GM18517 (cell line): ENCODE data around the gene SCGB3A1.

Experiments used
- ATAC-seq: cut with Tn5 transposase; IDR thresholded peaks from one replicate; pipeline ENCODE4 v1.9.1; 2021; ENCODE audit warnings: mild to moderate bottlenecking, moderate library complexity; ENCODE audit not compliant: unreplicated experiment

Gene SCGB3A1

DNA sequence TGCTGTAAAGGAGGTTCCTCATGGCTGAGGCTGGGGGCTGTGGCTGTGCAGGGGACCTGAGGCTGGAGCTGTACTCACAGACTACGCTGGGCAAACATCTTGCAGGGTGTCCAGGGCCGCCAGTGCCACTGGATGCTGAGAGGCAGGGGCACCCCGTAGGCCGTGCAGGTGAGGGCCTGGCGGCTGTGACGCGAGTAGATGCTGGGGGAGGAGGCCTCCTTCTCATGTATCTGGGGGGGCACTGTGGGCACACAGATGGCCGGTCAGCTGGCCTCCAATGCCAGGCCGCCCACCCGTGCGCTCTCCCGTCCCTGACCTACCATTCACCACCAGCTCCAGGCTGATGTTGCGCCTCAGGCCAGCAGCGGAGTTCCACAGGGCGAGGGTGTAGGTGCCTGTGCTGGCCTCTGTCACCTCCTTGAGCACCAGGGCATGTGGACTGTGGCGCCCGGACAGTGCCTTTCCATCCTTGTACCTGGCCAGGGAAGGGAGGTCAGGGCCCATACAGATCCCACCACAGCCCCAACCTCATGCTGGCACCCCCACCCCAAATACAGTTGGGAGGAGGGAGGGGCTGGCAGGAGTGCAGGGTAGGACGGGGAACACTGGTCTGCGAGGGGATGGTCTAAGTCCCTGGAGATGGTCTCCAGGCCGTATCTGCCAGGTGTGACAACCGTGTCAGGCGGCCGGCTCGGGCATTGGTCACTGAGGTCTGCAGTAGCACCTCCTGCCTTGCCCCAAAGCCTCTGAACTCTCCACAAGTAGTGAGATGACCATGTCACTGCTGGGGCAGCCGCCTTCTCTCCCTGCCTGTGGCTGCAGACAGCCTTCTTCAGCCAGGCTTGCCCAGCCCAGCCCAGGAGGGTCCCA, 34.7 kb upstream of the SCGB3A1 start:
- no peak for ATAC-seq

DNA sequence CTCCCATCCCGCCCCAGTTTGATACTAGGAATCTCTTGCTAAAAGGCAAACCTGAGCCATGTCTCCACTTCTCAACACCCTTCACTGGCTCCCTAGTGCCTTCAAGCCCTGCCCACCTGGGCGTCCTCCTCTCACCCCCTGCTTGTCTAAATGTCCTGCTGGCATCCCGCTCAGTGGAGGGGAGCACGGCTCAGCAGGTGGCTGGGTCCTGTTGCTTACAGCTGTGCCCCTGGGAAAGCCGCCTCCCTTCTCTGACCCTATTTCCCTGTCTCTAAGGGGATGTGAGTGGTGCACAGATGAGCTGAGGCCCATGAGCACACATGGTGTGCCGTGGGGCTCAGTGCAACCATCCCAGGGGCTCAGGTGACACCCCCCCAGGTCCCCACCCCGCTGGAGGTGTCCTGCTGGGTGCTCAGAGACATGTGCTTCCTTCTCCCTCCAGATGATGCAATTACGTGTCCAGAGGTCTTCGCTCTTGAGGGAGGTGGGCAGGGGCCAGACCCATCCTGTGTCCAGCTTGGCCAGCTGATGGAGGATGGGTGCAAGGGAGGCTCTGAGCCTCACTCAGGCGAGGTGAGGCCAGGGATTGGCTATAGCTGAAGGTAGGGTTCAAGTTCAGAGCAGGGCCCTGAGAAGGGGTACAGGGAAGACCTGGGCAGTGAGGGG, 34.0 kb upstream of the SCGB3A1 start:
- ATAC-seq = no peak

DNA sequence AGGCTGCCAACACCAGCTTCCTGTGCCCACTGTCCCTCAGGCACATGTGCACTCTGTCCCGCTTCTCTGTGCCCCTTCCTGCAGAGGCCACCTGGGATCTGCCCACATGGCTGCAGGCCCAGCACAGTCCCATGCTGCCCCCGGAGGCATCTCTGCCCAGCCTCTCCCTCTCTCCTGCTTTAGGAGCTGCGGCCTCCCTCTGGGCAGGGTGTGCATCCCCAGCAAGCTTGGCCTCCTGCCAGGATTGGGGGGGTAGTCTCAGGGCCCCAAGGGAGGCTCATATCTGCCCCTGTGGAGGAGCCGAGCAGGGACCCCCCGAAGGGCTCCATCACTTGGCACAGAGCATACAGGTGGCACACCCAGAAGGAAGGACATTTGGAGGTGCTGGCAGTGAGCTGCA, 33.3 kb upstream of the SCGB3A1 start:
- ATAC-seq = no peak

DNA sequence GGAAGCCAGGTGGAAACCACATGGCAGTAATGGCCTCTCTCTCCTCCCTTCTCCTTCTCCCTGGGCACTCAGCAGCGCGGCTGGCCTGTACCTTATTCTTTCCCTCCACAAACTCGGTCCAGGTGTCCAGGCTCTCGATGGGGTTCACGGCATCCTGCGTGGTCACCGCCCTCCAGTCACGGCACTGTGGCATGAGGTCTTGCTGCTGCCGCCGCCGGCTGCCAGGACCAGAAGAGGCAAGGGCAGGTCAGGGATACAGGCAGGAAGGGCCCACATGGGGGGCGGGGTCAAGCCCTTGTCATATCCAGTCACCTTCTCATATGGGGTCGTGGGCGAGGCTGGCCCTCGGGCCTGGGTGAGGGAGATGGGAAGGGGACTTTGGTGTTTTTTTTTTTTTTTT, 32.5 kb upstream of the SCGB3A1 start:
- no peak for ATAC-seq

DNA sequence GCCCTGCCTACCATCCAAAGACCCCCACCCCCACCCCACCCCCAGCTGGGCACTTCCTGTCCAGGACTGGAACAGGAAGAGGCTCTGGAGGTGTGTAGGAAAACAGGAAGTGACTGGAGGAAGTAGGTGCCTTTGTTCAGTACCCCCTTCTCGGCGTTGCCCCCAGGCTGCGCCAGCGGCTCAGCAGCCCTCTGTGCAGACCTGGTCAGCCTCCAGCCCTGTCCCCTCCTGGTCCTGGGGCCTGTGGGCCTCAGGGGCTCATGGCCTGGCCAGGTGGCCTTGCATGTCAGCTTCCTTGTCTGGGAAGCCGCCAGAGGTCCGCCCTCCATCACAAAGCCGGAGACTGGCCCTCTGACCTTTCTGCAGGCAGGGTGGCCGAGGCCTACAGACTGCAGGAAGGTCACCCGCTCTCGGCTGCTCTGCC, 32.1 kb upstream of the SCGB3A1 start:
- ATAC-seq = no peak

DNA sequence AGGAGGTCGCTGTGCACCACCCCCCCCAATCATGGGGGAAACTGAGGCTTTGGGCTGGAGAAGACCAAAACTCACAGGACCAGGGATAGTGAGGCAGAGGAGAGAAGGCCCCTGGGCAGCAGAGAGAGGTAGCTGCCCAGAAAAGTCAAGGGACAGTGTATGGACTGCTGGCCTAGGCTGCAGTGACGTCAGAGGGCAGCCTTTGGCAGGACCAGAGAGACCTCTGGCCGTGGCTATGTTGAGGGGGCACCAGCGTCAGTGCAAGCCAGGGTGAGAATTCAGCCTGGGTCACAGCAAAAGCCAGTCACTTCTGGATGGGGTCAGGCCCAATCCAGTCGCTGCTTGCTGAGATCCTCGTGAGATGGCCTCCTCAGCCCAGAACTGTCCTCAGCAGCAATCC, 31.6 kb upstream of the SCGB3A1 start:
- ATAC-seq = no peak

DNA sequence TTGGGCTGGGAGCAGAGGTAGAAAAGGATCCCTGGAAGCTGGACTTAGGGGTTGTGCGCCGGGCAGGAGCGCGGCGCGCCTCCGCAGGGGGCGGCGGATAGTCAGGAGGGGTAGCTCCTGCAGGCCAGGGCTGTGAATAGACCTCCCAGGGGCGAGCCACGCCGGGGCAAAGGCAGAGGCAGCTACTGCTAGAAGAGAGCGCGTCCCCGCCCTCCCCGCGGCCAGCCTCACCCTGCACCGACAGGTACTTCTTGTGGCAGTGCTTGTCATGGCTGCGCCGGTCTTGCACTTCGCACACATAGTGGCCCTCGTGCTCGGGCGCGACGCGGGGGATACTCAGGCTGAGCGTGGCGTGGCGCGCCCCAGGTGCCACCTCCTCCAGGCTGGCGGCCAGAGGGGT, 30.0 kb upstream of the SCGB3A1 start:
- ATAC-seq = no peak

DNA sequence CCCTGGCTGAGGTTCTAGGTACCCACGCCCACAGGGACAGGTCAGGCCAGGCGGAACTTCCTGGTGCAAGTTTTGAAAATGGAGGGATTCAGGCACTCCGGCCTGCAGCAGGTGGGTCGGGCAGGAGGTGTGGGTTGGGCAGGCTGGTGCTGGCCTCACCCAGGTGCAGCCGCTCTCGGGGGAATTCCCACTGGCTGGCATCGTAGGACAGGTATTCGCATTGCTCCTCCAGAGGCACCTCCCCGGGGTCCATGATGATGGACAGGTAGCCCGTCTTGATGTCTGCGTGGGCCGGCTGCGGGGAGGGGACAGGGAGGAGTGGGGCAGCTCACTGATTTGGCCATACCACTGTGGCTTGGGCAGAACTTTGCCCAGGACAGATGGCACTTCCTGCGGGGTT, 28.7 kb upstream of the SCGB3A1 start:
- ATAC-seq = no peak

DNA sequence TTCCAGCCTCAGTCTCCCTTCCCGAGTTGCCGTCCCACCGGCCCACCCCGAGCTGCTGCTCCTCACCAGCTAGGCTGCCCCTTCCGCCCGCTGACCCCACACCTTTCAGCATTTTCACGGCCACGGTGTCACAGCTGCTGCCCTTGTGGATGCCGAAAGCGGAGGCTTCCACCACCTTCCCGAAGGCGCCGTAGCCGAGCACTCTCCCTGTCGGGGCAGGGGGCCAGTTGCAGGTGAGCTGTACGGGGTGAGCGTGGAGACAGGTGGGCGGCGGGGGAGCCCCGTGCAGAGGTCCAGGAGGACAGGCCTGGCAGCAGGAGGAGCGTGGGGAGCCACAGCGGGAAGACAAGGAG, 28.2 kb upstream of the SCGB3A1 start:
- ATAC-seq = no peak

DNA sequence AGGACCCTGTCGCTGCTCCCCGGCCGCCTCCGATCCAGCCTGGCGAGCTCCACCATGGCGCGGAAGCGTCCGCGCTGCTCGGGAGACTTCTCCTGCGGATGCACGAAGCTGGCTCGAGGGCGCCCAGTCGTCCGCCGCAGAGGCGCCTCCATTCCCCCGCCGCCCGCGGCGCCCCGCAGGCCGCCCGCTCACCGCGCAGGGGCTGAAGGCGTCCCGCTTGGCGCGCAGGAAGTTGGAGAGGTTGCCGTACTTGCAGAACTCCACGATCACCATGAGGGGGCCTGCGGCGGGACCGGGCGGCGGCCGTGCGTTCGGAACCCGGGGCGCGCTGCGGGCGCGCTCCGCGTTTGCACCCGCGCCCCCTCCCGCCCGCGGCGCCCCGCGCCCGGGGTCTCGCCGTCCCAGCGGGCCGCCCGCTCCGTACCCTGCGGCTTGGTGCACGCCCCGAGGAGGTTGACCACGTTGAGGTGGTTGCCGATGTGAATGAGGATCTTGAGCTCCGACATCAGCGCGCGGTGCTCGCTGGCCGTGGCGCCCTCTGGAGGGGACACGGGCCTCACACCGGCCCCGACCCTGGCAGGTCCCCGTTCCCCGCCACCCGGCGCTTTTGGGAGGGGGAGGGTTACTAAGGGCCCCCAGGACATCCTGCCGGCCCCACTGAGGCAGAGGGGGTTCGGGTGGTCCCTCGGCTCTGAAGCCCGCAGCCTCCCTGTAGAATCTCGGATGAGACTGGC, 27.7 kb upstream of the SCGB3A1 start:
- ATAC-seq = no peak

DNA sequence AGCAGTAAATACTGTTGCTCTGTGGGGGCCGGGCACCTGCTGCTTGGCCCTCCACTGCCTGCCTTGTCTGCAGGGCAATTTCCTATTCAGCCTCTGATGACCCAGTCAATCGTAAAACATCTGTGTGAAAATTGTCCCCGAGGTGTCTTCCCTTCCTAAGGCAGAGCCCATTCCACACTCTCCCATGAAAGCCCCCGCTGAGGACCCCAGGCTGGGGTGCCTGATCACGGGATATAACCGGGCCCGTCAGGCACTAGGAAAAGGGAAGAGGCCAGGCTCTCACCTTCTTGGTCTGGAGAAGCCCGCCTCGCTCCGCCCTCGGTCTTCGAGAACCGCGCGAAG, 27.2 kb upstream of the SCGB3A1 start:
- no peak for ATAC-seq

DNA sequence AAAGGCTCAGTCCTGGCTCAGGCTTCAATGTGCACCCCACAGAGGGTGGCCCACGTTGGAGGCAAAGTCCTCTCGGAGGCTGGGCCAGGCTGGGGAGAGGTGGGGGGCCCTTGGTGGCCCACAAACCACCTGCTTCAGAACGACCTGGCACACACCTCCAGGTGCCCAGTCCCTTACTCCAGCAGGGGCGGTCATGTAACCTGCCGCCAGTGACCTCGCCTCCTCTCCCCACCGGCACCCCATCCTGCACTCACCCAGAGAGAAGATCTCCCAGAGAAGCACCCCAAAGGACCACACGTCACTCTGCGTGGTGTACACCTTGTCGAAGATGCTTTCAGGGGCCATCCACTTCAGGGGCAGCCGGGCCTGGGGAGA, 22.5 kb upstream of the SCGB3A1 start:
- no peak for ATAC-seq

DNA sequence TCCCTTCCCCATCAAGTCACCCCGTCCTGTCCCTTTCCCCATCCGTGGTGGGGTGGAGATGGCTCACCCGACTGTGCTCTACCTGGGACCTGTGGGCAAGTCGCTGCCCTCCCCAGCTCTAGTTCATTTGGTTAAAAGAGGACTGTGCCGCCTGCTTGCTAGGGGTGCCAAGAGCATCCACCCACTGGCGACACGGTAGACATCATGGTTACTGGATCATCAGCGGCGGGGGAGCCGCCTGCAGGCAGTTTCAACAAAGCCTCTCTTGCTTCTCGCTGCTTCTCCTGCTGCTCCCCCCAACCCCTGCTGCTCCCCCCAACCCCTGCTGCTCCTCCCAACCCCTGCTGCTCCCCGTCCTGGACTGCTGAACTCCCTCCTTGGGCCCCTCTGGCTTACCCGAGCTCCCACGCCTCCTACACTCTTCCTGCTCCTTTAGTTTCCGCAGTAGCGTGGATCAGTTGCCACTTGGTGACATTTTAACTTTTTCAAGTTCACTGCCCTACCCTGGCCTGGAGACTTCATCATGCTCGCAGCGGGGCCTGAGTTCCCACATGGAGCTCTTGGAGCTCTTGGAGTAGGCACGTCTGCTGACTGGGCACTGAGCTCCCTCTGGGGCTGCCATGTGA, 22.0 kb upstream of the SCGB3A1 start:
- no peak for ATAC-seq

DNA sequence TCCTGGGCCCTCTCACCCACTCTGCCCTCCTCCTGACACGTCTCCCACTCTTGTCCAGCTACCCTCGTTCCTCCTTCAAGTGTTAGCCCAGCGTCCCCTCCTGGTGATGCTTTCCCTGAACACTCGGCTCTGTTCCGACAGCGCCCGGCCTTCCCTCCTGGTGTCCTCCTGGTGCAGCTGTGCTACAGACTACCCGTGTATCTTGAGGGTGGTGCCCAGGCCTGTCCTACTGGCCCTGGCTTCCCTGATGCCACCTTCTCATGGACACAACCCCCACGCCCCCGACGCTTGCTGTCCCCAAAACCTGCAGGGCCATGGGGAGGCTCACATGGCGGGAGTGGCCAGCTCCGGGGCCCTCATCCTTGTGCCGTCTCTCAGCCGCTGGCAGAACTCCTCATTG, 21.4 kb upstream of the SCGB3A1 start:
- no peak for ATAC-seq

DNA sequence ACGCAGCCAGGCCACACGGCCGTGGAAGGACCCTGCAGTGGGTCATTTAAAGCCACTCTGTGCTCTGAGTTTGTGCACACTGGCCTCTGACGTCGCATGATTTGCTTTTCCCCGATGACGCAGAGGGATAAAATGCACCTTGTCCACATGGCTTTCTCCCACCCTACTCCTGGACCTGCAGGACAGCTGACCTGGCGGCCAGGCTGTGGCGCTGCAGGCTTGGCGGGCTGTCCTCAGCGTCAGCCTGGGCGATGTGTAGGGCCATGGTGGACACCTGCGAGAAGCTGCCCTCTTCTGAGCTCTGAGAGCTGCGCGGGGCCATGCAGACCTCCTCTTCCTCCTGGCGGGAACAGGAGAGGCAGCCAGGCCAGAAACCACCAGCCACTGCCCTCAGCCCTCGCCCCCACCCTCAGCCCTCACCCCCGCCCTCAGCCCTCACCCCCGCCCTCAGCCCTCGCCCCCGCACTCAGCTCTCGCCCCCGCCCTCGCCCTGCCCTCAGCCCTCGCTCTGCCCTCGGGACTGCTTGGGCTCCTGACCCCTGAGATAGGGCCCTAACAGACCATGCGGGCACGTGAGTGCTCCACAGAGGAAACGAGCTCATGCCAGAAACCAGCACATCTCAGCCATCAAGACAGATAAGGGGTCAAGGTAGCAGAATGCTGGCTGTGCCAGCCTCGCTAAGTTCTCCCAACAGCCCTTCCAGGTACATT, 20.0 kb upstream of the SCGB3A1 start:
- no peak for ATAC-seq

DNA sequence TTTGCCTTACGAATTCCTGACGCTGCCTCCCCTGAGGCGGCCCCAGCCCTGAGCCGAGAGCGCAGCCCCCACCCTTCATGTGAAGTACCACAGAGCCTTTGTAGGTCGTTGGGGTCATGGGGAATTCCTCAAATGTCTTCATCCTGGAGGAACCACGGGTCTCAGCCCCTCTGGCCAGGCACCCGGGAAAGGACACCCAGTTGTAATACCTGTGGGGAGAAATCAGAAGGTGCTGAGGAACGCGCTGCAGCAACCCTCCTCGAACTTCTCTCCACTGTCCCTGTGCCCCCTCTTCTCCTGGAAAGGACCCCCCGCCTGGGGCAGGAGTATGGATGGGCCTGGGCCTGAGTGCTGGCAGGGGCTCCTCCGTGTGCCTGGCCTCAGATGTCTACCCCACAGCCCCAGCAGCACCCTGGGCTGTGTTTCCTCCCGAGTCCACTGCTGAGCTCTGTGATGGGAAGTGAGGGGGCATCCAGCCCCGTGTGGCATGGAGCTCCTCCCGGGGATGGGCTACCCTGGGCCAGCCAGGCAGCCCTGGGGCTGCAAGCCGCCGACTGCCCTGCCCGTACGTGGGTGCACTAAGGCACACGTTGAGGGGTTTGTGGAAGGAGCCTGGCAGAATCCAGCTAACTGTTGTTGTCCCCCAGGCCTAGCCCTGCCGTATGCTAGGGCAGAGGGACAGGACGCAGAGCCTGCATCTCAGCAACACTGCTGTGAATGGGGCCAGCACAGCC, 18.7 kb upstream of the SCGB3A1 start:
- no peak for ATAC-seq

DNA sequence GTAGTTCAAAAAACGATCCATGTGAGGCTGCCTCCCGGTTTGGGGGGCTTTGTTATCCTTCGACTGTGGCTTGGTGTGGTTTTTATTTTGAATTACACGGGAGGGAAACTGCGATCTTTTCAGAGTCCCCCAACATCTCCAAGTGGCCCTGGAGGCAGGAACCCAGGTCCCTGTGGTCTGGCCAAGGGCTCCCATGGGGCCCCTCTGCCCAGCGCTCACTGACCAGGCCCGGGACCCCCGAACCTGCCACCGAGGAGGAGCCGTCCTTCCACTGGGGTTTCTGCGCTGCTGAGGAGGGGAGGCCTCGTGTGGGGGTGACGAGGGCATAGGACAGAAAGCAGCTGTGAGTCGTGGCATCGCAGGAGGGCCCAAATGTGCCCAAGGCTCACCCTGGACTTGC, 18.1 kb upstream of the SCGB3A1 start:
- no peak for ATAC-seq

DNA sequence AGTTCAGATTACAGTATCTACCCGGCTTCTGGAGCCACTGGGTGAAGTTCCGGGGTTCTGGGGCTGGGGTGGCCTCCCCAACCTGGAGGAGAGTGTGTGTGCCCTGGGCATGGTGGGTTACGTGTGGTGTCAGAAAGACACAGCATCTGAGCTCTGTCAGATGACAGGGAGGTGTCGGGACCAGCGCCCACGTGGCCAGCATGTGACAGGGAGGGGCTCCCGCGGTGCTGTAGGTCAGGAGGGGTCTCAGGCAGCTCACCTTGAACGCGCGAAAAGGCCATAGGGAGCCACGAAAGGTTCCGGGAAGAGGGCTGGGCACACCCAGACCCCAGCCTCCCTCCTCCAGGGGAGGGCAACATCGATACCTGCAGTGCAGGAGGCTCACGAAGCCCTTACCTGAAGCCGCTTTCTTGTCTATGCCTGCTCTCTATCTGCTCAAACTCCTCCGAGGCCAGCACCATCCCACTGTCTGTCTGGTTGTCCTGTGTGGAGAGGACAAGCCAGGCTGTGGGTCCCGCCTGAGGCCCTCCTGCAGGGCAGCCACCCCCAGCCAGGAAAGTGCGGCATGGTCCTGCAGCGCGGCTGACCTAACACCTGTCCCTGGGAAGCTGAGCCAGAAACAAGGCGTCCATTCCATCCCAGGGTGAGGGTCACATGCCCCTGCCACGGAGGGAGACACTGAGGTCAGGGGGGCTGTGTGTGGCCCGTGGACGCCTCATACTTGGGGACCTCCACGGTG, 17.4 kb upstream of the SCGB3A1 start:
- ATAC-seq = no peak

DNA sequence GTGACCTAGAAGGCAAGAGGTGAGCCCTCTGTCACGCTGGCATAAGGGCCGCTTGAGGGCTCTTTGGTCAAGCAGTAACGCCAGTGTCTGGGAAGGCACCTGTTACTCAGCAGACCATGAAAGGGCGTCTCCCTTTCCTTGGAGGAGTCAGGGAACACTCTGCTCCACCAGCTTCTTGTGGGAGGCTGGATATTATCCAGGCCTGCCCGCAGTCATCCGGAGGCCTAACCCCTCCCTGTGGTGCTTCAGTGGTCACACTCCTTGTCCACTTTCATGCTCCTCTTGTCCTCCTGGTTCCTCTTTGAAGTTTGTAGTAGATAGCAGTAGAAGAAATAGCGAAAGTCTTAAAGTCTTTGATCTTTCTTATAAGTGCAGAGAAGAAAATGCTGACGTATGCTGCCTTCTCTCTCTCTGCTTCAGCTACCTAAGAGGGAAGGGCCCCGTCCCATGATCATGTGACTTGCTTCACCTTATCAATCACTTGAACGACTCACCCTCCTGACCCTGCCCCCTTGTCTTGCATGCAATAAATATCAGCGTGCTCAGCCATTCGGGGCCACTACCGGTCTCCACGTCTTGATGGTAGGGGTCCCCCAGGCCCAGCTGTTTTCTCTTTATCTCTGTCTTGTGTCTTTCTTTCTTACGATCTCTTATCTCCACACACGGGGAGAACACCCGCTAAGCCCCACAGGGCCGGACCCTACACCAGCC, 16.7 kb upstream of the SCGB3A1 start:
- no peak for ATAC-seq
